Common myeloid progenitor, CD34-positive (primary cell): ENCODE results near the gene UBE3B.

Source experiments
- CTCF ChIA-PET: fragments of 350-600 bp; sonication (Branson Sonifier 250); formaldehyde crosslinking; loops from one replicate; lab custom pipeline; 2021; ENCODE audit warnings: antibody characterized with exemption; lab: Charles Lee
- POLR2A ChIA-PET: fragments of 350-600 bp; sonication (Branson Sonifier 250); formaldehyde crosslinking; loops from one replicate; lab custom pipeline; 2021; ENCODE audit warnings: antibody characterized with exemption; lab: Charles Lee
- DNase-seq, 3 donors: peaks; one replicate each; pipeline versions ENCODE4 v3.0.0 to v3.0.0-alpha.2; 2013
- H3K27ac ChIP-seq, 2 experiments: 1 replicate in 1 of 2; 2 replicates in 1 of 2; pipeline ENCODE4 v1.7.0; 2013; ENCODE audit warnings: inconsistent platforms in 2 of 2, low read length in 2 of 2, mild to moderate bottlenecking in 2 of 2, low read depth in 1 of 2, moderate library complexity in 1 of 2; ENCODE audit not compliant: severe bottlenecking in 2 of 2, insufficient read depth in 1 of 2, poor library complexity in 1 of 2
- H3K27me3 ChIP-seq, 5 experiments: replicated peaks in 2 of 5; 1 replicate in 3 of 5; 2 replicates in 2 of 5; pipeline versions ENCODE4 v1.6.1 to v1.7.0; 2013; ENCODE audit warnings: low read length in 4 of 5, mild to moderate bottlenecking in 2 of 5, moderate library complexity in 2 of 5, inconsistent platforms in 1 of 5; ENCODE audit not compliant: insufficient read depth in 5 of 5, control insufficient read depth in 4 of 5
- H3K36me3 ChIP-seq, 4 experiments: 1 replicate in 2 of 4; 2 replicates in 2 of 4; pipeline versions ENCODE4 v1.6.1 to v1.7.0; 2013; ENCODE audit warnings: low read length in 3 of 4, control low read depth in 1 of 4, mild to moderate bottlenecking in 1 of 4; ENCODE audit not compliant: control insufficient read depth in 4 of 4, insufficient read depth in 4 of 4
- H3K4me1 ChIP-seq, 4 experiments: 1 replicate in 3 of 4; 2 replicates in 1 of 4; pipeline versions ENCODE4 v1.6.1 to v1.7.1; 2013; ENCODE audit warnings: low read length in 3 of 4, mild to moderate bottlenecking in 3 of 4, control low read depth in 1 of 4, inconsistent platforms in 1 of 4, moderate library complexity in 1 of 4; ENCODE audit not compliant: control insufficient read depth in 4 of 4, insufficient read depth in 4 of 4; ENCODE audit errors: control extremely low read depth in 1 of 4
- H3K4me3 ChIP-seq, 7 experiments: 1 replicate in 4 of 7; 2 replicates in 3 of 7; pipeline versions ENCODE4 v1.5.1 to v1.7.0; 2013; ENCODE audit warnings: mild to moderate bottlenecking in 7 of 7, low read length in 6 of 7, moderate library complexity in 6 of 7, inconsistent platforms in 2 of 7, low read depth in 2 of 7, control low read depth in 1 of 7; ENCODE audit not compliant: insufficient read depth in 4 of 7, control insufficient read depth in 1 of 7; ENCODE audit errors: extremely low read depth in 1 of 7
- H3K9me3 ChIP-seq, 5 experiments: 1 replicate in 4 of 5; 2 replicates in 1 of 5; pipeline versions ENCODE4 v1.6.1 to v1.7.1; 2013; ENCODE audit warnings: low read length in 4 of 5, mild to moderate bottlenecking in 2 of 5, inconsistent platforms in 1 of 5, low read depth in 1 of 5, moderate library complexity in 1 of 5; ENCODE audit not compliant: control insufficient read depth in 4 of 5, insufficient read depth in 2 of 5; ENCODE audit errors: control extremely low read depth in 1 of 5
- WGBS: methylation state at CpG from one replicate; pipeline ENCODE4 v1.1.5; 2013; ENCODE audit not compliant: insufficient coverage; 5-methylcytosine and 5-hydroxymethylcytosine counted together

The UBE3B gene

DNA sequence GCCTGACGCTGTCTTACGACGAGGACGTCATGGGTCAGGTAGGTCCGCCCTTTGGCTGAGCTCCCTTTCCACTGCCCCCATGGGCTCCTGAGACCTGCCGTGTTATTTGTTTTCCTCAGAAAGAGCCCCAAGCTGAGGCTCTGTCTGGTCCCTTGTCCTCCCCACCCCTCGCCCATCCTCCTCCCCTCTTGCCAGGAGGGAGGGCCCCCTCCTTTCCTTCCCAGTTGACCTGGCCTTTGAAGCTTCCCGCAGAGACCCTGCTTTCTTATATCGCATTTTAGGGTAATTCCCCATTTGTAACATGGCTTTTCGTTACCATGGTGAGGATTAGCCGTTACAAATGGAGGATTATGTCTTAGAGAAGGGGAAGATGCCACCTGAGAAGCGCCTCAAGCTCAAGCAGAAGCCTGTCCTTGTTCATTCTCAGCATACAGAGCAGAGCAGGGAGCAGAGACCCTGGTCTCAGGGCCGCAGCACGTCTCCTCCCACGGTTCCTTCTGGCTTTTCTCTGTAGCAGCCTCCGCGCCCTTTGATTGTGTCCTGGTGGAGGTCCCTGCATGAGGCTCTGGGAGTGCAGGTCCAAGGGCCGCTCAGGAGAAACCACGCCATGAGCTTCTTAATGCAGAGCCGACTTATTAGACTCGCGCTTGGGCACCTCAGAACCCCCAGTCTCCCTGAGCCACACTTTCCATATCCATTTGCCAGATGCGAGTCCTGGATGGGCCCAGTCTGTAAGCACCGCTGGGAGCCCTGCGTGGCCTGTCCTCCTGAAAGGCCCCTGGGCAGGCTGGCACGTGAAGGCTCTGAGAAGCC lies 47.2 kb downstream of the UBE3B start:
- no peaks in the 10 kb centered on the region for H3K4me1 ChIP-seq
- H3K36me3 ChIP-seq: peaks cover 9 to 81% (median 55%) of the 10 kb centered on the region in 4 experiments
- ChIA-PET POLR2A (no interaction called here), CTCF (interaction anchor here (1.1 to 9.9 kb wide), 4 partner anchors 15 to 250 kb away, joined by 3 to 101 read pairs (median 4); no protein-coding TSS in a partner anchor)
- H3K27me3 ChIP-seq: no peaks in the 10 kb centered on the region
- no peaks in the 10 kb centered on the region for H3K9me3 ChIP-seq
- DNase-seq: no peak
- WGBS: 97% methylated on average over 24 of the region's 26 CpGs
- H3K27ac ChIP-seq: no peak overlapping the region
- no peak overlapping the region for H3K4me3 ChIP-seq

DNA sequence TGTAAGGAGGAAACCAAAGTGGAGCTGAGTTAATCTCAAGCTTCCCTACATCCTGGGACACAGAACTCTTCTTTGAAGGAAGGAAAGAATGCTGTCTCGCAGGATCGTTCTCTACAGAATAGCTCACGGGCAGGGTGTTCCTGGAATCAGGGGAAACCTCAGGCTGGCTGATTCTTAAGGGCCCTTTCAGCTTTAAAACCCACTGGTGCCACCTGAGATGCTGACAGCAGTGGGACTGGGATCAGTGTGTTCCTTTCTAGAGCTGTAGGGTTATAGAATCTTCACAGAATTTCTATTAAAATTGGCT lies 47.8 kb downstream of the UBE3B start:
- DNase-seq: no peak
- POLR2A ChIA-PET: interaction anchor here (0.5 kb wide), 1 partner anchor 225 kb away, joined by 3 read pairs; no protein-coding TSS in a partner anchor
- Histone ChIP-seq H3K27me3 (no peaks in the 10 kb centered on the region), H3K4me1 (no peaks in the 10 kb centered on the region), H3K36me3 (peaks cover 11 to 81% (median 55%) of the 10 kb centered on the region in 4 experiments), H3K27ac (no peak overlapping the region), H3K9me3 (no peaks in the 10 kb centered on the region), H3K4me3 (no peak overlapping the region)
- CTCF ChIA-PET: interaction anchor here (1.2 to 9.9 kb wide), 3 partner anchors 16 to 250 kb away, joined by 4 to 101 read pairs (median 4); no protein-coding TSS in a partner anchor
- 92% methylated on average over 3 of the region's 3 CpGs for WGBS

DNA sequence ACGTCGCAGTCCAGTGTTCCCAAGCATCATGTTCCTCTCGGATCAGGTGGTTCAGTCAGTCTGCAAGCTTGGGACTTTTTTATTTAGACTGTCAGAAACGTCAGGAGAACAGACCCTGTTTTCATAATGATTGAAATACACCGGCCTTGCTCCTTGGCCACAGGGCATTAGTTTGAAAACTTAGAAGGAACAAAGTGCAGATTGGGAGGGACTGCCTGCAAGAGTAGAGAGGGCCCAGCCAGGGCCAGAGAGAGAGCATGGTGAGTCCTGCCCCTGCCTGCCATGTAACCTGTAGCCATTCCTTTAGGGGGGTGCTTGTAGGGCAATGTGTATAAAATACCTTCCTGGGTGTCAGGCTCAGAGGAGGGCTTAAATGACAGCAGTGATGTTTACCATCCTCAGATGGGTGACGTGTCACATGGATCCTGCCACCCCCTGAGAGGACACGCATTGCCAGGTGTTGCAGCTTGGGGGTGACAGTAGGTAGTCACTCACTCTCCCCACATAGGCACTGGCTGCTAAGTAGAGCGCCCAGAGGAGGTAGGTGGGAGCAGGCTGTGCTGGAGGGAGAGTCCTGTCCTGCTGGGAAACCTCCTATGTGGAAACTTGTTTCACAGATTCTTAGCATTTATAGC lies 50.2 kb downstream of the UBE3B start:
- H3K36me3 ChIP-seq: peaks cover 13 to 80% (median 51%) of the 10 kb centered on the region in 4 experiments
- POLR2A ChIA-PET: no interaction called here
- H3K9me3 ChIP-seq: no peaks in the 10 kb centered on the region
- H3K27me3 ChIP-seq: no peaks in the 10 kb centered on the region
- no peak overlapping the region for H3K27ac ChIP-seq
- H3K4me3 ChIP-seq: no peak overlapping the region
- 94% methylated on average over 6 of the region's 8 CpGs for WGBS
- DNase-seq: no peak
- CTCF ChIA-PET: no interaction called here
- no peaks in the 10 kb centered on the region for H3K4me1 ChIP-seq

DNA sequence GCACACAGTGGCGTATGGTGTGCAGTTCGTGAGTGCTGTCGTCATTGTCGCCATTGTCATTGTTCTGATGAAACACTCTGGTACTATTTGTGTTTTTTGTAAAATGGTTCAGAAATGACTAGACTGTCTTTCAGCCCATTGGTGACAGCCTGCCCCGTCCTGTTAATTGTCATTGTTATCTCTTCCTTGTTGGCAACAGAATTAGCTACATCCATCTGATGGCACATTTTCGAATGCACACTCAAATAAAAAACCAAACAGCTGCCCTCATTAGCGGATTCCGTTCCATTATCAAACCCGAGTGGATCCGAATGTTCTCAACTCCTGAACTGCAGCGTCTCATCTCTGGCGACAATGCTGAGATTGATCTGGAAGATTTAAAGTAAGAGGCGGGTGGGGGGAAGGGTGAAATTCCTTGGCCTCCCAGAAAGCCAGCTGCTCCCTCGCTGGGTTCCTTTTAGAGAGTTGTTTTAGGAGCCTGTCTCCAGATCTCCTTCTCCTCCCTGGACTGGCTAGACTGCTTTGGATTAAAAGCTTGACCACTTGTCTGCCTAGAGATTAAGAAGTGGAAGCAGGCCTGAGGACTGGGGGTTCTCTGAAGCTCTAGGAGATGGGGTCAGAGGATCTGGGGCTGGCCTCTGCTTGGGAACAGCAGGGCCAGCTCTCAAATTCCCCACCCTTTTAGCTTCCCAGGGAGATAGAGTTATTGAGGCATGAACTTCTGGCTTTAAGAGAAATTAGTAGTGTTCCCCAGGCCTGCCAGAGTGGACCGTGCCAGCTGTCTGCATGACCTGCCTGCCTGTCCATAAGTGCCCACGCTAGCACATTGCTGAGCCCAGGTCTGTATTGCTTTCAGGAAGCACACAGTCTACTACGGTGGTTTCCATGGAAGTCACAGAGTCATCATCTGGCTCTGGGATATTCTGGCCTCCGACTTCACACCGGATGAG lies 52.5 kb downstream of the UBE3B start:
- H3K9me3 ChIP-seq: no peaks in the 10 kb centered on the region
- ChIA-PET CTCF (interaction anchor here (1.2 kb wide), 1 partner anchor 14 kb away, joined by 3 read pairs; no protein-coding TSS in a partner anchor), POLR2A (no interaction called here)
- no peak for DNase-seq
- H3K4me1 ChIP-seq: no peaks in the 10 kb centered on the region
- no peak overlapping the region for H3K27ac ChIP-seq
- no peaks in the 10 kb centered on the region for H3K27me3 ChIP-seq
- peaks cover 10 to 79% (median 37%) of the 10 kb centered on the region in 4 experiments for H3K36me3 ChIP-seq
- WGBS: 98% methylated on average over 13 of the region's 19 CpGs
- no peak overlapping the region for H3K4me3 ChIP-seq

DNA sequence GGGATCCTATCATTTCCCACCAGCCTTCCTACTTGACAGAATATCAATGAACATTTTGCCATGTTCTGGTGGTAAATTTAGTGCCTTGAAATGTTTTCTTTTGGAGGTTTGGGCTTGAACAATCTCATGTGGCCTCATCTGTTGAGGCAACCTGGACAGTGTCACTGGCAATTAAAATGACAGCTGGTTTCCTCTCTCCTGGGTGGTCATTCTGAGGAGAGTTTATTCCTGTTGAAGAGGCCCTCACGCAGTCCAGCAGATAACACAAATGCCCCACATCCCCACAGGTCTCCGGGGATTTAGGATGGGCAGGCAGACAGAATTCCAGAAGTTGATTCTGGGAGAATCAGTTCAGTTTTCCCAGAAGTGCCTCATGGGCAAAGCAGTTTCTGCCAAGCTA lies 54.0 kb downstream of the UBE3B start:
- H3K4me1 ChIP-seq: no peaks in the 10 kb centered on the region
- DNase-seq: no peak
- H3K9me3 ChIP-seq: no peaks in the 10 kb centered on the region
- no peaks in the 10 kb centered on the region for H3K27me3 ChIP-seq
- no peak overlapping the region for H3K4me3 ChIP-seq
- ChIA-PET POLR2A (no interaction called here), CTCF (no interaction called here)
- 100% methylated on average over 1 of the region's 2 CpGs for WGBS
- H3K27ac ChIP-seq: no peak overlapping the region
- H3K36me3 ChIP-seq: peaks cover 10 to 73% (median 30%) of the 10 kb centered on the region in 4 experiments

DNA sequence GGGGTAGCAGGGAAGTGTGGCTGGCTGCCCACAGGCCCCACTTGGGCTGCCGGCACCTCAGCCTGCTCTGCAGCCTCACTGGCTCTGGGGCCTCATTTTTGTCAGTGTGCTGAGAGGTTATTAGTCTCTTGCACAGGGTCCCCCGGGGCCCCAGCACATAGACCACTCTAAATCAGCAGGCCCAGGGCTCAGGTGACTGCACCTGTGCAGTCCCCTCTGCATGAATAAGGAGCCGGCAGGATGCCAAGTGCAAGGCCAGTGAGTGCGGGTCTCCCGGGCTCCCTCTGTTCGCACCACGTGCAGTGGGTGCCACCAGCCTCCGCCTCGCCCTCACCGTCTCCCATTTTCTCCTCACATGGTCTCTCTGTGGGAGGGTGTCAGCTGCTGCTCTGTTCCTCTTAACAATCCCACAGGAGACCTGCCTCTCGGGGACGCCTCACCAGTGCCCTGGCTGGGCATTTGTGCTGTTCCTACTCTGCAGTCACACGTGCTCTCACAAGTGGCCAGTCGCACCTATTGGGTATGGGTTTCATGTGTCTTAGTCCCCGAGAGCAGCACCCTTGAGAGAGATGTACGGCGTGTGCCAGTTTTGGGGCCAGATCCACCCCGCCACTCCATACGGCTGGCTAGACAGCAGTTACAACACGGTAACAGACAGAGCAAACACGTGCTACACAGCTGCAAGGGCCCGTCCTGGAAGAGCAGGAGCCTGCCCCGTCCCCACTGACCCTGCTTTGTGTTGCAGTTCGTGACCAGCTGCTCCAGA lies 55.5 kb downstream of the UBE3B start:
- H3K4me1 ChIP-seq: no peaks in the 10 kb centered on the region
- H3K36me3 ChIP-seq: peaks cover 6 to 61% (median 29%) of the 10 kb centered on the region in 4 experiments
- H3K27me3 ChIP-seq: no peaks in the 10 kb centered on the region
- no peaks in the 10 kb centered on the region for H3K9me3 ChIP-seq
- DNase-seq: no peak
- no peak overlapping the region for H3K27ac ChIP-seq
- 95% methylated on average over 22 of the region's 24 CpGs for WGBS
- POLR2A ChIA-PET: no interaction called here
- H3K4me3 ChIP-seq: no peak overlapping the region
- CTCF ChIA-PET: no interaction called here
